DOHH2 (cell line): ENCODE data around the gene ZNF662.

ENCODE experiments used
- H3F3A ChIP-seq: fragments of 200-600 bp; sonication (generic), shearing (Covaris generic); 2 replicates; pipeline ENCODE4 v1.6.0; 2016; ENCODE audit warnings: antibody characterized with exemption, mild to moderate bottlenecking; ENCODE audit not compliant: control insufficient read depth, insufficient read depth
- H3K27ac ChIP-seq: fragments of 200-600 bp; sonication (generic); 2 replicates; pipeline ENCODE4 v1.5.1; 2014; ENCODE audit warnings: low read depth, mild to moderate bottlenecking, low read length, moderate library complexity
- H3K27me3 ChIP-seq: fragments of 200-600 bp; sonication (generic); 2 replicates; pipeline ENCODE4 v1.6.1; 2014; ENCODE audit warnings: mild to moderate bottlenecking, low read length, mixed read lengths; ENCODE audit not compliant: control insufficient read depth
- H3K36me3 ChIP-seq: fragments of 200-600 bp; sonication (generic); 2 replicates; pipeline ENCODE4 v1.6.1; 2014; ENCODE audit warnings: mild to moderate bottlenecking, low read length, moderate library complexity, mixed read lengths; ENCODE audit not compliant: control insufficient read depth
- H3K4me1 ChIP-seq: fragments of 200-600 bp; sonication (generic); 2 replicates; pipeline ENCODE4 v1.6.1; 2014; ENCODE audit warnings: mild to moderate bottlenecking, low read length, mixed read lengths; ENCODE audit not compliant: control insufficient read depth
- H3K4me2 ChIP-seq: fragments of 200-600 bp; sonication (generic); 2 replicates; pipeline ENCODE4 v1.6.0; 2014; ENCODE audit warnings: mild to moderate bottlenecking, low read length, moderate library complexity
- H3K4me3 ChIP-seq: fragments of 200-600 bp; sonication (generic); 2 replicates; pipeline ENCODE4 v1.5.1; 2014; ENCODE audit warnings: mild to moderate bottlenecking, low read length, mixed read lengths
- H3K79me2 ChIP-seq: fragments of 200-600 bp; sonication (generic); 2 replicates; pipeline ENCODE4 v1.6.1; 2014; ENCODE audit warnings: mild to moderate bottlenecking, low read length, mixed read lengths; ENCODE audit not compliant: control insufficient read depth
- H3K9me2 ChIP-seq: fragments of 200-600 bp; sonication (generic); replicated peaks from 2 replicates; pipeline ENCODE4 v1.6.1; 2014; ENCODE audit warnings: mild to moderate bottlenecking, low read length, mixed read lengths; ENCODE audit not compliant: control insufficient read depth
- H3K9me3 ChIP-seq: fragments of 200-600 bp; sonication (generic); 2 replicates; pipeline ENCODE4 v1.6.1; 2014; ENCODE audit warnings: antibody characterized with exemption, low read length, mixed read lengths; ENCODE audit not compliant: control insufficient read depth, insufficient read depth
- H4K20me1 ChIP-seq: fragments of 200-600 bp; sonication (generic); 2 replicates; pipeline ENCODE4 v1.6.0; 2014; ENCODE audit warnings: low read depth, mild to moderate bottlenecking, antibody characterized with exemption, low read length, moderate library complexity; ENCODE audit not compliant: control insufficient read depth, insufficient read depth
- CTCF ChIP-seq: fragments of 200-600 bp; sonication (generic); IDR thresholded peaks from one replicate; pipeline ENCODE4 v1.5.1; 2014; ENCODE audit warnings: antibody characterized with exemption, mild to moderate bottlenecking, low read depth, low read length; ENCODE audit not compliant: poor library complexity, severe bottlenecking
- EZH2phosphoT487 ChIP-seq: fragments of 200-600 bp; sonication (generic); IDR thresholded peaks from 2 replicates; pipeline ENCODE4 v1.6.1; 2017; ENCODE audit warnings: borderline replicate concordance, mild to moderate bottlenecking, antibody characterized with exemption, low read length, moderate library complexity, mixed read lengths

The ZNF662 gene

GRCh38 chr3:42872718-42873117 is 33.2 kb upstream of the ZNF662 start:
- no peaks in the 10 kb centered on the region for H3K79me2 ChIP-seq
- H3K9me2 ChIP-seq: no peaks in the 10 kb centered on the region
- H3K4me2 ChIP-seq: no peak overlapping the region

GRCh38 chr3:42873221-42873982 is 32.5 kb upstream of the ZNF662 start:
- Histone ChIP-seq H3K27ac (no peak overlapping the region), H3K79me2 (no peaks in the 10 kb centered on the region), H3K4me1 (no peaks in the 10 kb centered on the region), H3K27me3 (0 out of 2 replicates have a peak, but pooled peaks cover 2% of the 10 kb centered on the region), H3K4me2 (no peak overlapping the region), H3K36me3 (no peaks in the 10 kb centered on the region), H3K4me3 (no peak overlapping the region), H3K9me3 (no peaks in the 10 kb centered on the region), H3K9me2 (no peaks in the 10 kb centered on the region), H4K20me1 (no peaks in the 10 kb centered on the region), H3F3A (no peaks in the 10 kb centered on the region)
- TF ChIP-seq EZH2phosphoT487: no peak
- TF ChIP-seq CTCF: no peak

More at GRCh38 chr3:42872718-42873117, 33.2 kb upstream of the ZNF662 start:
- Histone ChIP-seq H4K20me1 (no peaks in the 10 kb centered on the region), H3K27me3 (no peaks in the 10 kb centered on the region), H3K4me3 (no peak overlapping the region), H3F3A (no peaks in the 10 kb centered on the region), H3K4me1 (no peaks in the 10 kb centered on the region), H3K27ac (no peak overlapping the region), H3K9me3 (no peaks in the 10 kb centered on the region), H3K36me3 (no peaks in the 10 kb centered on the region)
- no peak for TF ChIP-seq CTCF
- TF ChIP-seq EZH2phosphoT487: no peak

GRCh38 chr3:42874749-42875148 is 31.2 kb upstream of the ZNF662 start:
- no peaks in the 10 kb centered on the region for H4K20me1 ChIP-seq
- H3K4me2 ChIP-seq: no peak overlapping the region
- H3K27me3 ChIP-seq: peaks cover 7% of the 10 kb centered on the region
- H3K4me3 ChIP-seq: no peak overlapping the region
- no peak overlapping the region for H3K27ac ChIP-seq
- H3K79me2 ChIP-seq: no peaks in the 10 kb centered on the region
- H3F3A ChIP-seq: no peaks in the 10 kb centered on the region
- no peaks in the 10 kb centered on the region for H3K36me3 ChIP-seq
- TF ChIP-seq CTCF (no peak), EZH2phosphoT487 (no peak)
- H3K9me3 ChIP-seq: no peaks in the 10 kb centered on the region
- no peaks in the 10 kb centered on the region for H3K9me2 ChIP-seq
- no peaks in the 10 kb centered on the region for H3K4me1 ChIP-seq
